HepG2 (cell line): ENCODE measurements around the gene ITPR1. TPM values are rescaled to one million over a fixed set of nuclear protein-coding genes. Genes with fewer than 3 reads are reported as not detected.

Experiments used
- ARID5B ChIP-seq: IDR thresholded peaks from 2 replicates; pipeline ENCODE4 v1.4.0; 2020; ENCODE audit warnings: mild to moderate bottlenecking, missing genetic modification reagents
- ARNT2 ChIP-seq: sonication (generic); formaldehyde crosslinking; IDR thresholded peaks from 2 replicates; pipeline ENCODE4 v1.8.0; 2022; ENCODE audit warnings: mild to moderate bottlenecking, low read depth, missing genetic modification reagents, moderate library complexity
- CHCHD3 ChIP-seq: sonication (generic); formaldehyde crosslinking; IDR thresholded peaks from 2 replicates; pipeline ENCODE4 v1.8.0; 2022; ENCODE audit warnings: mild to moderate bottlenecking, missing genetic modification reagents, moderate library complexity
- ERF ChIP-seq: IDR thresholded peaks from 2 replicates; pipeline ENCODE4 v1.6.1; 2018; ENCODE audit warnings: missing biosample characterization, missing genetic modification reagents
- GATAD2A ChIP-seq: IDR thresholded peaks from 2 replicates; pipeline ENCODE4 v1.6.1; 2016
- GLI4 ChIP-seq: sonication (generic); formaldehyde crosslinking; IDR thresholded peaks from 2 replicates; pipeline ENCODE4 v1.5.1; 2020; ENCODE audit warnings: missing genetic modification reagents, mild to moderate bottlenecking, moderate library complexity, borderline replicate concordance
- GTF3A ChIP-seq: sonication (generic); formaldehyde crosslinking; conservative IDR thresholded peaks from 2 replicates; pipeline ENCODE4 v1.4.0; 2020; ENCODE audit warnings: mild to moderate bottlenecking, missing genetic modification reagents
- NKX3-1 ChIP-seq: sonication (generic); formaldehyde crosslinking; IDR thresholded peaks from 2 replicates; pipeline ENCODE4 v1.5.0; 2020; ENCODE audit warnings: missing genetic modification reagents
- RAD21 ChIP-seq: fragments of 450-650 bp; formaldehyde crosslinking; IDR thresholded peaks from 2 replicates; pipeline ENCODE4 v1.5.0; 2020; ENCODE audit warnings: mild to moderate bottlenecking
- SAFB2 ChIP-seq: sonication (generic); formaldehyde crosslinking; IDR thresholded peaks from 2 replicates; pipeline ENCODE4 v1.5.1; 2020; ENCODE audit warnings: missing genetic modification reagents, low read depth, mild to moderate bottlenecking, borderline replicate concordance
- SIX4 ChIP-seq: sonication (generic); formaldehyde crosslinking; IDR thresholded peaks from 2 replicates; pipeline ENCODE4 v1.4.0; 2020; ENCODE audit warnings: missing genetic modification reagents
- TMF1 ChIP-seq: sonication (generic); formaldehyde crosslinking; IDR thresholded peaks from 2 replicates; pipeline ENCODE4 v1.8.1; 2022; ENCODE audit warnings: low read depth, missing genetic modification reagents
- ZBTB49 ChIP-seq: sonication (generic); formaldehyde crosslinking; IDR thresholded peaks from 2 replicates; pipeline ENCODE4 v1.4.0; 2020; ENCODE audit warnings: missing genetic modification reagents, borderline replicate concordance
- ZMYM4 ChIP-seq: sonication (generic); formaldehyde crosslinking; IDR thresholded peaks from 2 replicates; pipeline ENCODE4 v1.8.1; 2023; ENCODE audit warnings: mild to moderate bottlenecking, missing genetic modification reagents
- ZNF230 ChIP-seq: sonication (generic); formaldehyde crosslinking; IDR thresholded peaks from 2 replicates; pipeline ENCODE4 v1.4.0; 2020; ENCODE audit warnings: mild to moderate bottlenecking, missing genetic modification reagents
- ZNF362 ChIP-seq: sonication (generic); formaldehyde crosslinking; IDR thresholded peaks from 2 replicates; pipeline ENCODE4 v1.4.0; 2020; ENCODE audit warnings: missing genetic modification reagents, mild to moderate bottlenecking, borderline replicate concordance
- ZNF576 ChIP-seq: sonication (generic); formaldehyde crosslinking; IDR thresholded peaks from 2 replicates; pipeline ENCODE4 v1.4.0; 2020; ENCODE audit warnings: mild to moderate bottlenecking, missing genetic modification reagents
- ZNF605 ChIP-seq: sonication (generic); formaldehyde crosslinking; IDR thresholded peaks from 2 replicates; pipeline ENCODE4 v1.8.0; 2022; ENCODE audit warnings: mild to moderate bottlenecking, missing genetic modification reagents
- ZNF691 ChIP-seq: sonication (generic); formaldehyde crosslinking; IDR thresholded peaks from 2 replicates; pipeline ENCODE4 v1.4.0; 2020; ENCODE audit warnings: missing genetic modification reagents, low read depth, mild to moderate bottlenecking, borderline replicate concordance
- ZNF784 ChIP-seq: sonication (generic); formaldehyde crosslinking; IDR thresholded peaks from 2 replicates; pipeline ENCODE4 v1.5.1; 2020; ENCODE audit warnings: missing genetic modification reagents, mild to moderate bottlenecking, borderline replicate concordance
- polyA plus RNA-seq, 8 experiments: library from polyadenylated mRNA; depleted of rRNA in 3 of 8; stranded (reverse) in 7 of 8; unstranded in 1 of 8; fragments of >200 nt; fragmentation: Illumina TruSeq in 4 of 8; extraction: Trizol in 4 of 8; gene quantifications; 2 replicates each; pipeline versions ENCODE4 v1.2.1 to v1.2.3, GENCODE V29; 2011 to 2016; ENCODE audit warnings: low read depth in 4 of 8, missing spikeins in 1 of 8, mixed read lengths in 1 of 8; ENCODE audit not compliant: insufficient read depth in 1 of 8
- total RNA-seq, 5 experiments: library from RNA; depleted of rRNA; stranded (reverse); fragments of >200 nt; fragmentation: Illumina TruSeq; extraction: Trizol; gene quantifications; 2 replicates each; pipeline ENCODE4 v1.2.3, GENCODE V29; 2016; ENCODE audit warnings: low read depth in 1 of 5

ITPR1 gene
- total and polyA plus RNA-seq, 2 of the 13 experiments (the other 11 are each of a cell fraction or from before 2014, with no cell fraction given): 10.0 to 11.4 TPM

GRCh38 chr3:4720316-4721075 is 227.3 kb downstream of the ITPR1 start (continued):
- TF ChIP-seq SIX4 (CRISPR knock-in tag) (no peak; the same call in 1 of the 2 replicates), ARID5B (CRISPR knock-in tag) (peak; percentile 93), ZNF230 (CRISPR knock-in tag) (no peak), ZNF605 (CRISPR knock-in tag) (peak; percentile 54; the same call in 1 of the 2 replicates), CHCHD3 (no peak), ZNF784 (no peak), ARNT2 (CRISPR knock-in tag) (no peak), ZNF576 (CRISPR knock-in tag) (no peak), GATAD2A (CRISPR knock-in tag) (peak; percentile 88), ZNF691 (CRISPR knock-in tag) (no peak), ZMYM4 (CRISPR knock-in tag) (peak; percentile 71), ZNF362 (peak; percentile 91), GTF3A (CRISPR knock-in tag) (no peak), ERF (CRISPR knock-in tag) (peak; percentile 76; the same call in 1 of the 2 replicates), NKX3-1 (CRISPR knock-in tag) (no peak), SAFB2 (CRISPR knock-in tag) (no peak), GLI4 (CRISPR knock-in tag) (no peak), ZBTB49 (CRISPR knock-in tag) (no peak), RAD21 (CRISPR knock-in tag) (peak; percentile 80), TMF1 (CRISPR knock-in tag) (no peak)
